ENCODE measurements around the gene LNX1. TPM values are rescaled to one million over a fixed set of nuclear protein-coding genes. Genes with fewer than 3 reads are reported as not detected.

LNX1 gene
- total and polyA plus RNA-seq, 2 of the 8 experiments (the other 6 are each of a cell fraction or from before 2014, with no cell fraction given), result 2.7 to 3.8 TPM

DNA sequence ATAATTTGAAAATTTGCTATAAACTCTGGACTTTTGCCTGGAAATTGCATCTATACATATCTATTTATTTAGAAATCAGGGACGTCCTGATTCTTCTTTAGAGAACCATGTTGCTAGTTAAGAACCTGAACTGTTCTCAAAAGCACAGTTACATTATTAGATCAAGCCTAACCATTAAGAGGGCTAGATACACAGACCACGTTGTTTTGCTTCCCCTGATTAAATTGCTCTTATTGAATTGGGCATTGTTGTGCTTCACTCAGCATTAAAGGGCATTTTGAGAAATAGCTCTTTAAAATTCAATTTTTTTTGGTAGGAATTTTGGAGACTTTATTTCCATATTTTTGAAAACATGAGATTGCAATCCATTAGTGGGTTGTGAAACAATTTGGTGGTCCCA is 169.5 kb downstream of the LNX1 start:
- H2BK20ac ChIP-seq (ENCODE audit: low read length), result no peak overlapping the region
- no peak overlapping the region for H4K91ac ChIP-seq (replicated peaks; ENCODE audit: insufficient read length, low read length)
- H2AFZ ChIP-seq (ENCODE audit: low read length), result no peak overlapping the region
- WGBS, 2 experiments (ENCODE audit: extremely low coverage in 1 of 2, insufficient coverage in 1 of 2, insufficient read length in 1 of 2, insufficient replicate concordance in 2 of 2, low coverage in 1 of 2, low lambda C conversion rate in 2 of 2, missing lambda C conversion rate in 1 of 2), result 84% methylated on average over 2 of the region's 2 CpGs; no CpG with 5 or more reads in 1 of the 2 experiments
- DNase-seq (ENCODE audit: low read depth in 1 of 2, low spot score in 2 of 2) (no peak), FAIRE-seq (no peak)
- H3K9ac ChIP-seq (replicated peaks in 1 of 4; ENCODE audit: extremely low read depth in 1 of 4, low read depth in 3 of 4, low read length in 3 of 4), result no peak overlapping the region
- no peaks in the 10 kb centered on the region for H3K4me1 ChIP-seq (replicated peaks in 1 of 4; ENCODE audit: control insufficient read depth in 3 of 4, insufficient read depth in 4 of 4, low read length in 3 of 4)
- H3K9me3 ChIP-seq (ENCODE audit: insufficient read depth in 2 of 2, low read depth in 1 of 2, low read length in 1 of 2), result no peaks in the 10 kb centered on the region
- H4K5ac ChIP-seq (ENCODE audit: insufficient read length, low read depth, low read length), result no peak overlapping the region
- H2BK12ac ChIP-seq (ENCODE audit: low read depth, low read length), result no peak overlapping the region
- no peak overlapping the region for H2AK5ac ChIP-seq (ENCODE audit: low read depth, low read length)
- H4K20me1 ChIP-seq (replicated peaks in 1 of 2; ENCODE audit: control insufficient read depth in 1 of 2, insufficient read depth in 2 of 2, low read length in 2 of 2), result no peaks in the 10 kb centered on the region
- H3K79me2 ChIP-seq (ENCODE audit: control insufficient read depth in 1 of 2, insufficient read depth in 2 of 2, low read length in 2 of 2), result no peaks in the 10 kb centered on the region
- H3K14ac ChIP-seq (ENCODE audit: insufficient read length), result no peak overlapping the region
- H3K56ac ChIP-seq (replicated peaks; ENCODE audit: insufficient read length, low read depth, low read length), result no peak overlapping the region
- no peak overlapping the region for H3K4me3 ChIP-seq (ENCODE audit: extremely low read depth in 1 of 4, insufficient read depth in 2 of 4, low read depth in 3 of 4, low read length in 4 of 4)
- H3K23me2 ChIP-seq (ENCODE audit: low read depth, low read length), result no peaks in the 10 kb centered on the region
- TF ChIP-seq BRCA1 (IDR thresholded peaks at IDR 0.05; ENCODE audit: low read depth, low read length) (no peak), GABPA (IDR thresholded peaks at IDR 0.05; ENCODE audit: borderline replicate concordance, insufficient read depth, low read length) (no peak), POLR2A (IDR thresholded peaks at IDR 0.05; ENCODE audit: control extremely low read depth in 1 of 2, low read depth in 2 of 2, low read length in 2 of 2) (no peak)
- TF ChIP-seq, protein P1, sequence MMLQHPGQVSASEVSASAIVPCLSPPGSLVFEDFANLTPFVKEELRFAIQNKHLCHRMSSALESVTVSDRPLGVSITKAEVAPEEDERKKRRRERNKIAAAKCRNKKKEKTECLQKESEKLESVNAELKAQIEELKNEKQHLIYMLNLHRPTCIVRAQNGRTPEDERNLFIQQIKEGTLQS (IDR thresholded peaks at IDR 0.05; ENCODE audit: insufficient read depth, low read depth, low read length), result no peak
- TF ChIP-seq, protein P2, sequence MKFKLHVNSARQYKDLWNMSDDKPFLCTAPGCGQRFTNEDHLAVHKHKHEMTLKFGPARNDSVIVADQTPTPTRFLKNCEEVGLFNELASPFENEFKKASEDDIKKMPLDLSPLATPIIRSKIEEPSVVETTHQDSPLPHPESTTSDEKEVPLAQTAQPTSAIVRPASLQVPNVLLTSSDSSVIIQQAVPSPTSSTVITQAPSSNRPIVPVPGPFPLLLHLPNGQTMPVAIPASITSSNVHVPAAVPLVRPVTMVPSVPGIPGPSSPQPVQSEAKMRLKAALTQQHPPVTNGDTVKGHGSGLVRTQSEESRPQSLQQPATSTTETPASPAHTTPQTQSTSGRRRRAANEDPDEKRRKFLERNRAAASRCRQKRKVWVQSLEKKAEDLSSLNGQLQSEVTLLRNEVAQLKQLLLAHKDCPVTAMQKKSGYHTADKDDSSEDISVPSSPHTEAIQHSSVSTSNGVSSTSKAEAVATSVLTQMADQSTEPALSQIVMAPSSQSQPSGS (IDR thresholded peaks at IDR 0.05; ENCODE audit: low read length), result no peak
- no peak overlapping the region for H2BK15ac ChIP-seq (ENCODE audit: low read length)
- H3K4me2 ChIP-seq (ENCODE audit: insufficient read depth in 1 of 2, low read depth in 2 of 2, low read length in 2 of 2), result no peak overlapping the region
- ChIA-PET POLR2A (ENCODE audit: partially characterized antibody) (interaction anchor here (1.1 kb wide), 1 partner anchor 11 kb away, joined by 3 read pairs; no protein-coding TSS in a partner anchor), CTCF (ENCODE audit: partially characterized antibody) (no interaction called here)
- H2BK5ac ChIP-seq (ENCODE audit: low read depth, low read length), result no peak overlapping the region
- no peak overlapping the region for H3K18ac ChIP-seq (ENCODE audit: extremely low read depth, low read length)
- H3K23ac ChIP-seq (ENCODE audit: insufficient read length), result no peak overlapping the region
- H3K36me3 ChIP-seq (ENCODE audit: control insufficient read depth in 2 of 4, insufficient read depth in 4 of 4, low read length in 3 of 4), result peaks cover 0 to 8% (median 0%) of the 10 kb centered on the region in 4 experiments; a peak in 2 of 8 replicates
- H2BK120ac ChIP-seq (replicated peaks; ENCODE audit: low read depth, low read length), result no peak overlapping the region
- no peak overlapping the region for H3K27ac ChIP-seq (ENCODE audit: low read depth, low read length)
- H3K27me3 ChIP-seq (replicated peaks in 1 of 4; ENCODE audit: control insufficient read depth in 3 of 4, extremely low read depth in 1 of 4, insufficient read depth in 3 of 4, low read length in 3 of 4), result no peaks in the 10 kb centered on the region
- no peak overlapping the region for H4K8ac ChIP-seq (ENCODE audit: extremely low read depth, insufficient read depth, low read length)
- H3K4ac ChIP-seq (replicated peaks; ENCODE audit: insufficient read length, low read depth, low read length), result no peak overlapping the region
- no peaks in the 10 kb centered on the region for H3K79me1 ChIP-seq (ENCODE audit: low read depth, low read length)

All from H1 (cell line).